Ovary (tissue), 9 donors: ENCODE measurements around the gene CRY1. TPM values are rescaled to one million over a fixed set of nuclear protein-coding genes. Genes with fewer than 3 reads are reported as not detected.
A peak's percentile ranks its signal among the peaks of the same experiment; 100 is the strongest.

Experiments
- DNase-seq, 5 donors: peaks; one replicate each; pipeline ENCODE4 v3.0.0-alpha.2; 2019 to 2020
- H3K27ac ChIP-seq, 2 donors: fragments of 200-600 bp; one replicate each; pipeline versions ENCODE4 v1.5.1 to v1.8.0; 2019 to 2022
- H3K27me3 ChIP-seq: fragments of 200-600 bp; one replicate; pipeline ENCODE4 v1.8.0; 2022
- H3K36me3 ChIP-seq: fragments of 200-600 bp; sonication (generic); one replicate; pipeline ENCODE4 v1.5.1; 2019
- H3K4me1 ChIP-seq: one replicate; pipeline ENCODE4 v1.8.1; 2013; ENCODE audit warnings: mild to moderate bottlenecking, moderate library complexity; ENCODE audit not compliant: insufficient read depth
- H3K4me3 ChIP-seq: fragments of 200-600 bp; sonication (generic); one replicate; pipeline ENCODE4 v1.5.1; 2017
- H3K9me3 ChIP-seq, 2 donors: fragments of 200-600 bp in 1 of 2; sonication (generic) in 1 of 2; one replicate each; pipeline versions ENCODE4 v1.5.1 to v1.8.1; 2013 to 2019; ENCODE audit warnings: mild to moderate bottlenecking in 1 of 2, moderate library complexity in 1 of 2
- EP300 ChIP-seq: sonication (generic); formaldehyde crosslinking; IDR thresholded peaks from one replicate; pipeline ENCODE4 v1.6.1; 2017; ENCODE audit warnings: antibody characterized with exemption
- POLR2A ChIP-seq: fragments of 450-650 bp; IDR thresholded peaks from one replicate; pipeline ENCODE4 v1.6.1; 2017; ENCODE audit warnings: antibody characterized with exemption, mild to moderate bottlenecking, moderate library complexity
- WGBS, 3 donors: extraction: QIAGEN DNeasy Blood & Tissue Kit in 1 of 3; methylation state at CpG; one replicate each; pipeline versions ENCODE4 v1.1.5 to v1.1.7; 2013 to 2017; 5-methylcytosine and 5-hydroxymethylcytosine counted together
- intact Hi-C, 4 donors: fragments of 100-400 bp; cut with DNase I; formaldehyde crosslinking; loops; one replicate each; pipeline versions ENCODE4 v1.11.0 to v1.15.1; 2022 to 2023
- polyA plus RNA-seq, 2 donors: library from polyadenylated mRNA; stranded (reverse); fragments of 200-250 nt in 1 of 2; fragments of 350-450 nt in 1 of 2; fragmentation: Illumina TruSeq in 1 of 2; extraction: RNeasy Lipid Tissue Mini Kit (QIAGEN cat#74804) in 1 of 2; gene quantifications; one replicate each; pipeline ENCODE4 v1.2.3, GENCODE V29; 2013 to 2014
- total RNA-seq, 7 donors: library from RNA; depleted of rRNA in 2 of 7; stranded (reverse); fragments of >200 nt in 2 of 7; fragmentation: NEBNext Ultra II Directional in 3 of 7; extraction: Animal tissue kit (Norgen Biotek cat#: 25700) in 3 of 7; gene quantifications; one replicate each; pipeline versions ENCODE4 v1.1.0 to v1.2.4, GENCODE V29; 2016 to 2023
- TF ChIP-seq, protein P1 (sequence below), 3 donors: fragments of 450-650 bp in 2 of 3; fragments of 200-600 bp in 1 of 3; IDR thresholded peaks; one replicate each; pipeline versions ENCODE4 v1.5.1 to v1.8.0; 2016 to 2022; ENCODE audit warnings: antibody characterized with exemption in 3 of 3, mild to moderate bottlenecking in 1 of 3
- donor health status: DM: no; HTN: no; CAD: no; lungs with moderate emphysema.
- donor health status: DM: no; HTN: no; CAD: no.
- donor health status: Bipolar disorder and iron deficiency.
- donor health status: DM: yes; HTN: yes; CAD: no.
- donor health status: DM: no; HTN: no; CAD: no.
- donor health status: DM: yes; HTN: yes; CAD: no.

Gene CRY1
- total and polyA plus RNA-seq, 9 donors: 8.3 to 49.1 (median 14.5) TPM

DNA sequence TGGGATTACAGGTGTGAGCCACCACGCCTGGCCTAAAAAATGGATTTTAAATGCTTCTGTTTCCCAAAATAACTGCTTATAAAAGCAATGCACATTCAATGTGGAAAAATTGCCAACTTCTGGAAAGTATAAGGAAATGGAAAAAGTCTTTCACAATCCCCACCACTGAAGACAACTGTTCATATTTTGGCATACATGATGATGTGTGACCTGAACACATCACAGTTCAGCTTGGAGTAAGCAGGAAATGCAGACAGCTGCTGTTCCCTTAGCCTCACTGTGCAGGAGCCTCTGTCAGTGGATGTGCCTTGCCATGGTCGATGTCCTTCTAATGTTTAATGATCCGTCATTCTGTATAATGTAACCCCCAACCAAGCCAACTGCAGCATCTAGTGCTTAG, 111.6 kb downstream of the CRY1 start:
- Histone ChIP-seq H3K9me3 (no peaks in the 10 kb centered on the region), H3K27me3 (no peaks in the 10 kb centered on the region), H3K4me3 (no peak overlapping the region), H3K4me1 (peaks cover 7% of the 10 kb centered on the region), H3K36me3 (no peaks in the 10 kb centered on the region), H3K27ac (no peak overlapping the region)
- no peak for TF ChIP-seq POLR2A
- TF ChIP-seq EP300: no peak
- no peak for DNase-seq
- intact Hi-C loops: loop anchor here in 1 of 4 donors (10.0 kb wide), 1 partner anchor 113 kb away; the partner anchor contains the start of gene CRY1
- WGBS, 3 donors: 87 to 98% (median 92%) methylated on average over 3 of the region's 3 CpGs

GRCh38 chr12:106980944-106981343, 112.4 kb downstream of the CRY1 start:
- H3K27me3 ChIP-seq: no peaks in the 10 kb centered on the region
- intact Hi-C loops: loop anchor here in 1 of 4 donors (10.0 kb wide), 1 partner anchor 114 kb away; the partner anchor contains the start of gene CRY1
- TF ChIP-seq EP300 (no peak), POLR2A (no peak)
- TF ChIP-seq, protein P1, sequence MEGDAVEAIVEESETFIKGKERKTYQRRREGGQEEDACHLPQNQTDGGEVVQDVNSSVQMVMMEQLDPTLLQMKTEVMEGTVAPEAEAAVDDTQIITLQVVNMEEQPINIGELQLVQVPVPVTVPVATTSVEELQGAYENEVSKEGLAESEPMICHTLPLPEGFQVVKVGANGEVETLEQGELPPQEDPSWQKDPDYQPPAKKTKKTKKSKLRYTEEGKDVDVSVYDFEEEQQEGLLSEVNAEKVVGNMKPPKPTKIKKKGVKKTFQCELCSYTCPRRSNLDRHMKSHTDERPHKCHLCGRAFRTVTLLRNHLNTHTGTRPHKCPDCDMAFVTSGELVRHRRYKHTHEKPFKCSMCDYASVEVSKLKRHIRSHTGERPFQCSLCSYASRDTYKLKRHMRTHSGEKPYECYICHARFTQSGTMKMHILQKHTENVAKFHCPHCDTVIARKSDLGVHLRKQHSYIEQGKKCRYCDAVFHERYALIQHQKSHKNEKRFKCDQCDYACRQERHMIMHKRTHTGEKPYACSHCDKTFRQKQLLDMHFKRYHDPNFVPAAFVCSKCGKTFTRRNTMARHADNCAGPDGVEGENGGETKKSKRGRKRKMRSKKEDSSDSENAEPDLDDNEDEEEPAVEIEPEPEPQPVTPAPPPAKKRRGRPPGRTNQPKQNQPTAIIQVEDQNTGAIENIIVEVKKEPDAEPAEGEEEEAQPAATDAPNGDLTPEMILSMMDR (IDR thresholded peaks at IDR 0.05): no peak
- H3K4me3 ChIP-seq: no peak overlapping the region
- no peaks in the 10 kb centered on the region for H3K36me3 ChIP-seq
- WGBS, 3 donors: 52 to 58% (median 57%) methylated on average over 7 of the region's 7 CpGs
- peaks cover 6% of the 10 kb centered on the region for H3K4me1 ChIP-seq
- no peak overlapping the region for H3K27ac ChIP-seq
- no peaks in the 10 kb centered on the region for H3K9me3 ChIP-seq
- peak in 2 of 5 donors; percentile 33 to 43 for DNase-seq

DNA sequence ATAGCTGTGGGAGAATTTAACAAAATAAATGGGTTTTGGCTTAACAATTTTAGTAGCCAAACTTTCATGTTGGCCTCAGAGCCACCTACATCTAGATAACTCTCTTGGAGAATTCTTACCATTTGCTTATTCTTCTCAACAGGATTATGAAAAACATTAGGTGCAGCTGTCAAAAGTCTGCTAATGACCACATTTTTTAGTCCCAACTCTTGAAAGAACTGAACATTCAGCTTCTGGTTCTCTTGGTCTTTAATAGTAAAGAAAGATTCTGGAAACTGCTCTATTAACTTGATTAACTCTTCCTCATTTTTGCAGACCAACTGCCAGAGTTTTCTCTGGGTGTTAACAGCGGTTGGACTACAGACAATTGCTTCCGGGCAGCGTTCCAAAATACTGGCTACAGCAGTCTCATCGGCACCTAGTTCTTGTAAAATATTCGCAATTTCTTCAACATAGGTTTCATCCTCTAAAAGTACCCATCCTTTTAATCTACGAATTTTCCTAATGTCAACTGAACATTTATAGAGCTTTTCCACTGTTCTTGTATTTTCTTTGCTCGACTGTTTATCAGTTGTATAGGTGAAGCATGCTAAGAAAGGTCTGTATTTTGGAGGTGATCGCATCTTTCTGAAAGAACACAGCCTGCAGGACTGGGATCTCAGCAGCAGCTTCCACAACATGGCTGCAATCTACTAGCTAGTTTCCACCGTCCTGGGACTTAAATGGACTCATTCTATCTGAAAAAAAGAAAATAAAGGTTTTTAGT, 115.1 kb downstream of the CRY1 start:
- no peak overlapping the region for H3K27ac ChIP-seq
- H3K4me1 ChIP-seq: peaks cover 4% of the 10 kb centered on the region
- H3K4me3 ChIP-seq: no peak overlapping the region
- intact Hi-C loops: no loop called here
- 12 to 23% (median 16%) methylated on average over 9 of the region's 9 CpGs for WGBS, 3 donors
- no peaks in the 10 kb centered on the region for H3K27me3 ChIP-seq
- TF ChIP-seq, protein P1 (IDR thresholded peaks at IDR 0.05): no peak
- no peak for TF ChIP-seq EP300
- no peak for TF ChIP-seq POLR2A
- H3K36me3 ChIP-seq: no peaks in the 10 kb centered on the region
- no peaks in the 10 kb centered on the region for H3K9me3 ChIP-seq
- DNase-seq: peak; percentile 64 to 80 (median 73)

DNA sequence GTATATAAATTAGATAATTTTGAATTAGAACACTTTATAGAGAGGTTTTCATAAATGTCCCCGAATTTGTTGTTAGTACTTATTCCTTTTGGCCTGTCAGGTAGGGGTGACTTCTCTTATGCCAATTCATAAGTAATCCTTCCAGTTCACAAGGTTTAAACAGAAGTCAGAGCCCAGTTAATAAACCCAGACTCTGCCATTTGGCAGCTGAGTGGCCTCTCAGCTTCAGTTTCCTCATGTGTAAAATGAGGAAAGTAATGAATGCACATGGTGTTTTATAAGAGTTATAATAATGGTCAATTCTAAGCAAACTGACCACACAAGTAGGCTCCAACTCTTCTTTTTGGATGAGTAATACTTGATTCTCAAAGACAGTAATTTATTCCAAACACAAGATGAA, 116.7 kb downstream of the CRY1 start:
- H3K9me3 ChIP-seq: no peaks in the 10 kb centered on the region
- no peak overlapping the region for H3K4me3 ChIP-seq
- intact Hi-C loops: no loop called here
- TF ChIP-seq, protein P1 (IDR thresholded peaks at IDR 0.05): no peak
- no peak for TF ChIP-seq POLR2A
- no peak for TF ChIP-seq EP300
- H3K36me3 ChIP-seq: no peaks in the 10 kb centered on the region
- H3K27me3 ChIP-seq: no peaks in the 10 kb centered on the region
- WGBS, 3 donors: 69 to 82% (median 77%) methylated on average over 1 of the region's 1 CpG
- no peak overlapping the region for H3K27ac ChIP-seq
- DNase-seq: no peak
- peaks cover 4% of the 10 kb centered on the region for H3K4me1 ChIP-seq
